Mesenchymal stem cell (in vitro differentiated cells and primary cell): ENCODE measurements around the gene R3HDM4.
A peak's percentile ranks its signal among the peaks of the same experiment; 100 is the strongest.

Experiments
- DNase-seq: peaks from one replicate; pipeline ENCODE4 v3.0.0-alpha.2; 2013
- H2AFZ ChIP-seq: one replicate; pipeline ENCODE4 v1.6.1; 2013; ENCODE audit warnings: low read depth, mild to moderate bottlenecking, control low read depth, inconsistent platforms, low read length, moderate library complexity
- H2AK5ac ChIP-seq: 2 replicates; pipeline ENCODE4 v1.6.1; 2013; ENCODE audit warnings: low read length, moderate library complexity, mild to moderate bottlenecking, inconsistent platforms; ENCODE audit not compliant: severe bottlenecking
- H2BK120ac ChIP-seq: one replicate; pipeline ENCODE4 v1.6.1; 2013; ENCODE audit warnings: low read depth, mild to moderate bottlenecking, inconsistent platforms, low read length, moderate library complexity
- H2BK12ac ChIP-seq, 2 experiments: one replicate each; pipeline ENCODE4 v1.6.1; 2013; ENCODE audit warnings: inconsistent platforms in 2 of 2, low read length in 2 of 2, mild to moderate bottlenecking in 2 of 2, moderate library complexity in 2 of 2, control low read depth in 1 of 2
- H2BK15ac ChIP-seq: one replicate; pipeline ENCODE4 v1.6.1; 2013; ENCODE audit warnings: mild to moderate bottlenecking, low read depth, inconsistent platforms; ENCODE audit not compliant: poor library complexity, severe bottlenecking
- H2BK5ac ChIP-seq: 2 replicates; pipeline ENCODE4 v1.6.1; 2013; ENCODE audit warnings: low read depth, mild to moderate bottlenecking, low read length, control low read depth, inconsistent platforms; ENCODE audit not compliant: poor library complexity, severe bottlenecking
- H3K14ac ChIP-seq, 2 experiments: one replicate each; pipeline ENCODE4 v1.6.1; 2013; ENCODE audit warnings: inconsistent platforms in 2 of 2, low read length in 2 of 2, control low read depth in 1 of 2, mild to moderate bottlenecking in 1 of 2, moderate library complexity in 1 of 2
- H3K18ac ChIP-seq, 2 experiments: one replicate each; pipeline ENCODE4 v1.6.1; 2013; ENCODE audit warnings: inconsistent platforms in 2 of 2, low read length in 2 of 2, control low read depth in 1 of 2, low read depth in 1 of 2, mild to moderate bottlenecking in 1 of 2
- H3K23ac ChIP-seq, 2 experiments: one replicate each; pipeline ENCODE4 v1.6.1; 2013; ENCODE audit warnings: inconsistent platforms in 2 of 2, low read length in 2 of 2, mild to moderate bottlenecking in 2 of 2, moderate library complexity in 2 of 2, control low read depth in 1 of 2
- H3K27ac ChIP-seq: 2 replicates; pipeline ENCODE4 v1.5.1; 2013; ENCODE audit warnings: mild to moderate bottlenecking, moderate library complexity, low read length, control low read depth, inconsistent platforms; ENCODE audit not compliant: poor library complexity, severe bottlenecking
- H3K27me3 ChIP-seq, 2 experiments: 2 replicates each; pipeline versions ENCODE4 v1.6.1 to v1.7.0; 2013; ENCODE audit warnings: low read length in 2 of 2, mild to moderate bottlenecking in 2 of 2, moderate library complexity in 2 of 2, control low read depth in 1 of 2, inconsistent platforms in 1 of 2; ENCODE audit not compliant: control insufficient read depth in 1 of 2, insufficient read depth in 1 of 2
- H3K36me3 ChIP-seq, 2 experiments: 2 replicates each; pipeline versions ENCODE4 v1.6.1 to v1.7.0; 2013; ENCODE audit warnings: low read length in 2 of 2, control low read depth in 1 of 2, inconsistent platforms in 1 of 2, low read depth in 1 of 2, mild to moderate bottlenecking in 1 of 2; ENCODE audit not compliant: insufficient read depth in 2 of 2, control insufficient read depth in 1 of 2
- H3K4ac ChIP-seq, 2 experiments: one replicate each; pipeline ENCODE4 v1.6.1; 2013; ENCODE audit warnings: inconsistent platforms in 2 of 2, low read length in 2 of 2, mild to moderate bottlenecking in 2 of 2, moderate library complexity in 2 of 2, control low read depth in 1 of 2, low read depth in 1 of 2
- H3K4me1 ChIP-seq: 2 replicates; pipeline ENCODE4 v1.6.1; 2013; ENCODE audit warnings: low read depth, low read length, control low read depth; ENCODE audit not compliant: control insufficient read depth, insufficient read depth
- H3K4me2 ChIP-seq: 2 replicates; pipeline ENCODE4 v1.6.1; 2013; ENCODE audit warnings: low read length, mild to moderate bottlenecking, inconsistent platforms; ENCODE audit not compliant: poor library complexity, severe bottlenecking
- H3K4me3 ChIP-seq, 2 experiments: 2 replicates each; pipeline versions ENCODE4 v1.5.1 to v1.7.0; 2013; ENCODE audit warnings: low read length in 2 of 2, mild to moderate bottlenecking in 2 of 2, control low read depth in 1 of 2, low read depth in 1 of 2; ENCODE audit not compliant: insufficient read depth in 1 of 2
- H3K79me1 ChIP-seq: replicated peaks from 2 replicates; pipeline ENCODE4 v1.6.1; 2013; ENCODE audit warnings: mild to moderate bottlenecking, control low read depth, low read length, inconsistent platforms; ENCODE audit not compliant: poor library complexity, severe bottlenecking
- H3K9ac ChIP-seq: 2 replicates; pipeline ENCODE4 v1.7.0; 2013; ENCODE audit warnings: mild to moderate bottlenecking, low read length, moderate library complexity
- H3K9me3 ChIP-seq: 2 replicates; pipeline ENCODE4 v1.7.0; 2013; ENCODE audit warnings: mild to moderate bottlenecking, low read length; ENCODE audit not compliant: control insufficient read depth
- H4K8ac ChIP-seq: one replicate; pipeline ENCODE4 v1.6.1; 2013; ENCODE audit warnings: inconsistent platforms, mild to moderate bottlenecking, low read length, moderate library complexity
- H4K91ac ChIP-seq: one replicate; pipeline ENCODE4 v1.6.1; 2013; ENCODE audit warnings: mild to moderate bottlenecking, low read length, inconsistent platforms
- WGBS: methylation state at CpG from one replicate; pipeline ENCODE4 v1.1.7; 2013; ENCODE audit warnings: mixed read lengths; 5-methylcytosine and 5-hydroxymethylcytosine counted together

Gene R3HDM4

DNA sequence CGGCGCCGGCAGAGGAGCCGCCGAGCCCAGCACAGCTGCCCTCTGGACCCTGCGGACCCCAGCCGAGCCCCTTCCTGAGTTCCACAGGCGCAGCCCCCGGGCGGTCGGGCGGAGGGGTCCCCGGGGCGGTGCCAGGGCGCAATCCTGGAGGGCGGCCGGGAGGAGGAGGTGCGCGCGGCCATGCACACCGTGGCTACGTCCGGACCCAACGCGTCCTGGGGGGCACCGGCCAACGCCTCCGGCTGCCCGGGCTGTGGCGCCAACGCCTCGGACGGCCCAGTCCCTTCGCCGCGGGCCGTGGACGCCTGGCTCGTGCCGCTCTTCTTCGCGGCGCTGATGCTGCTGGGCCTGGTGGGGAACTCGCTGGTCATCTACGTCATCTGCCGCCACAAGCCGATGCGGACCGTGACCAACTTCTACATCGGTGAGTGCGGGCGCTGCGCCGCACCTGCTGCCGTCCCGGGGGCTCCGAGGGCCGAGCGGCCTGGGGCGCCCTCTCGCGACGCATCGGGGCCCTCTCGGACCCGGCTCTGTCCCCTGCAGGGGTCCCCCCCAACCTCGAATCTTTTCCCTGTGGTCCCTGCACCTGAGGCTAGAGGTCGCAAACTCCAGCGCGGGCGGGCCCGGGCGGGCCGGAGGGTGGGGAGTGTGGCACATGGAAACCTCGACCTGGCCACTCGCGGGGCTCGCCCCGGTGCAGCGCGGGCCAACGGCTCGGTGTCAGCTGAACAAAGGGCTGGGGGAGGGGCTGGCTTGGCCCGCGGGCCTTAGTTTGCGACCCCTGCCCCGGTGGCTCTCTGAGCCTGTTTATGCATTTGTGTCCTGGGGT lies 4.5 kb upstream of the R3HDM4 start, which contains the start of gene KISS1R:
Gene KISS1R (plus strand): TSS at position 11 of the 829 bp plus-strand sequence. CDS start 170 bp downstream, at position 181.
- Histone ChIP-seq H3K36me3 (no peaks in the 10 kb centered on the region), H3K23ac (peak within 1 kb of the TSS in 1 of 2 experiments; percentile 89), H3K27me3 (peaks cover 40 to 42% of the 10 kb centered on the region in 2 experiments), H3K4ac (no peak within 1 kb of the TSS), H3K9ac (no peak within 1 kb of the TSS), H3K4me1 (peaks cover 41% of the 10 kb centered on the region), H2AK5ac (no peak within 1 kb of the TSS), H3K9me3 (no peaks in the 10 kb centered on the region), H2BK5ac (no peak within 1 kb of the TSS), H3K18ac (peak within 1 kb of the TSS in 1 of 2 experiments; percentile 78), H2BK12ac (peak within 1 kb of the TSS in 1 of 2 experiments; percentile 24), H2BK15ac (peak within 1 kb of the TSS; percentile 80), H3K4me2 (peak within 1 kb of the TSS; percentile 69), H3K4me3 (peak within 1 kb of the TSS; percentile 29 to 44), H3K79me1 (no peaks in the 10 kb centered on the region), H2AFZ (no peak within 1 kb of the TSS), H3K27ac (no peak within 1 kb of the TSS), H4K91ac (no peak within 1 kb of the TSS), H4K8ac (no peak within 1 kb of the TSS), H2BK120ac (no peak within 1 kb of the TSS), H3K14ac (peak within 1 kb of the TSS in 1 of 2 experiments; percentile 81)
- under 1% methylated on average over 80 of the region's 87 CpGs for WGBS
- peak; percentile 41 for DNase-seq

DNA sequence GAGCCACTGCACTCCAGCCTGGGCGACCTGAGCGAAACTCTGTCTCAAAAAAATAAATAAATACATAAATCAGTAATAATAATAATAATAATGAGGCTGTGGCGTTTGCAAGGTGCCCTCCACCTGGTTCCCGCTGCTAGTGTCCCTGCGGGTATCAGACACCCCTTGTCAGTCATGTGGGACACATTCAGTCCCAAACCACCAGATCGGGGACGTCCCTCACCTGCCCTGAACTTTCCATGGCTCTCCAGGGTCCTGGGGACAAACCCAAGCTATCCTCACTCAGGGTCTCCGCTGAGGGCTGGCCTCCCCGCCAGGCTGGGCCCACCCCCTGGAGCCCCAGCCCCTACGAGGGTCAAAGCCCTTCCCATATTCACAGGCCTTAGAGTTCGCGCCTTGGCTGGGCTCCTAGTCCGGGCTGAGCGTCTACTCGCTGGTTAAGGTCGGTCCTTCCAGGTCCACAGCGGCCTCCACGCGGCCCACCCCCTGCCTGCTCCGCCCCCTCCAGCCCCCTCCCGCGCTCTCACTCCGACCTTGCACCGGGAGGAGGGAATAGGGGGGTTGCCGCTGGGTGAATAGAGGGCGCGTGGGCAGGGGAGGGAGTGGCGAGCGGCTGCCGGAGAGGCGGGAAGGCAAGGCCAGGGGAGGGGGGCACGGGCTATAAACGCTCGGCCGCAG lies 3.8 kb upstream of the R3HDM4 start:
- Histone ChIP-seq H4K91ac (no peak overlapping the region), H2AK5ac (no peak overlapping the region), H3K23ac (peak overlapping the region in 1 of 2 experiments; percentile 50), H2BK120ac (no peak overlapping the region), H3K27me3 (peaks cover 40 to 42% of the 10 kb centered on the region in 2 experiments), H3K9me3 (no peaks in the 10 kb centered on the region), H3K36me3 (peaks cover 0 to under 1% of the 10 kb centered on the region in 2 experiments), H3K4me3 (no peak overlapping the region), H3K27ac (no peak overlapping the region), H2BK12ac (peak overlapping the region in 1 of 2 experiments; percentile 24), H2AFZ (no peak overlapping the region), H4K8ac (no peak overlapping the region), H3K79me1 (no peaks in the 10 kb centered on the region), H2BK5ac (no peak overlapping the region), H3K9ac (no peak overlapping the region), H3K18ac (peak overlapping the region in 1 of 2 experiments; percentile 78), H3K4me1 (peaks cover 42% of the 10 kb centered on the region), H3K4ac (no peak overlapping the region), H3K4me2 (peak overlapping the region; percentile 69), H2BK15ac (peak overlapping the region; percentile 48), H3K14ac (no peak overlapping the region)
- 4% methylated on average over 14 of the region's 35 CpGs for WGBS
- DNase-seq, result no peak

DNA sequence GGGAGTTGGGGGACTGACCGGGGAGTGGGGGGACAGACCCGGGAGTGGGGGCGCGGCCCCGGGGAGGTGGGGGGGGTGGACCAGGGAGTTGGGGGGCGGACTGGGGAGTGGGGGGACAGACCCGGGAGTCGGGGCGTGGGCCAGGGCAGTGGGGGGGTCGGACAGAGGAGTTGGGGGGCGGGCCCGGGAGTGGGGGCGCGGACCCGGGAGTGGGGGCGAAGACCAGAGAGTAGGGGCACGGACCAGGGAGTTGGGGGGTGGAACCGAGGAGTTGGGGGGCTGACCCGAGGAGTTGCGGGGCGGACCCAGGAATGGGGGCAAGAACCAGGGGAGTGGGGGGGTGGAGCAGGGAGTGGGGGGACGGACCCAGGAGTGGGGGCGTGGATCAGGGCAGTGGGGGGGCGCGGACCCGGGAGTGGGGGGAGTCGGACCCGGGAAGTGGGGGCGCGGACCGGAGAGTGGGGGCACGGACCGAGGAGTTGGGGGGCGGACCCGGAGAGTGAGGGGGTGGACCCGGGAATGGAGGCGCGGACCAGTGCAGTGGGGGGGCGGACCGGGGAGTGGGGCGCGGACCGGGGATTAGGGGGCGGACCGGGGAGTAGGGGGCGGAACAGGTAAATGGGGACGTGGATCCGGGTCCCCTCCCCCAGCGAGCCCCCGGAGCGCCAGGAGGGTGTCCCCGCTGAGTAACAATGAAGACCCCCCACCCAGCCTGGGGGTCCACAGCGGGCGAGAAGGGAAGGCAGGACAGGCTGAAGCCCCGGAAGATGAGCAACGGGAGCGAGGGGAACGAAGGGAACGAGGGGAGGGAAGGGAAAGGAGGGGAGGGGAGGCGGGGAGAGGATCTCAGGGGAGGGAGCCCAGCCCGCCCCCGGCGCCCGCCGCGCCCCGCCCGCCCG lies 589 bp downstream of the R3HDM4 start:
- no peak overlapping the region for H3K23ac ChIP-seq
- peak overlapping the region; percentile 73 for H2BK120ac ChIP-seq
- H3K9ac ChIP-seq, result peak overlapping the region; percentile 80
- no peak for DNase-seq
- H3K4me3 ChIP-seq, result peak overlapping the region; percentile 78
- no peak overlapping the region for H2BK12ac ChIP-seq
- peak overlapping the region; percentile 69 for H2BK15ac ChIP-seq
- H4K8ac ChIP-seq, result peak overlapping the region; percentile 80
- no peak overlapping the region for H2BK5ac ChIP-seq
- H3K27ac ChIP-seq, result no peak overlapping the region
- H2AK5ac ChIP-seq, result no peak overlapping the region
- H3K36me3 ChIP-seq, result peaks cover 0 to 17% of the 10 kb centered on the region in 2 experiments
- peaks cover 31% of the 10 kb centered on the region for H3K4me1 ChIP-seq
- peaks cover 2% of the 10 kb centered on the region for H3K79me1 ChIP-seq
- no peak overlapping the region for H2AFZ ChIP-seq
- H3K9me3 ChIP-seq, result no peaks in the 10 kb centered on the region
- peak overlapping the region; percentile 23 to 74 for H3K14ac ChIP-seq
- peaks cover 5 to 9% of the 10 kb centered on the region in 2 experiments for H3K27me3 ChIP-seq
- H3K18ac ChIP-seq, result peak overlapping the region; percentile 87 to 92
- peak overlapping the region in 1 of 2 experiments; percentile 14 for H3K4ac ChIP-seq
- peak overlapping the region; percentile 35 for H3K4me2 ChIP-seq
- WGBS, result under 1% methylated on average over 17 of the region's 69 CpGs
- peak overlapping the region; percentile 83 for H4K91ac ChIP-seq
